Peyer's patch (tissue), 4 donors: ENCODE results near the gene CFAP20DC.

Source experiments
- CTCF ChIP-seq, 6 experiments: fragments of 450-650 bp in 4 of 6; fragments of 200-600 bp in 2 of 6; sonication (generic) in 1 of 6; IDR thresholded peaks; one replicate each; pipeline ENCODE4 v1.5.1; 2017 to 2019; ENCODE audit warnings: antibody characterized with exemption in 6 of 6, mild to moderate bottlenecking in 3 of 6, moderate library complexity in 1 of 6
- POLR2A ChIP-seq, 2 donors: fragments of 450-650 bp; IDR thresholded peaks; one replicate each; pipeline ENCODE4 v1.5.1; 2017; ENCODE audit warnings: antibody characterized with exemption in 2 of 2, mild to moderate bottlenecking in 2 of 2, moderate library complexity in 2 of 2

DNA sequence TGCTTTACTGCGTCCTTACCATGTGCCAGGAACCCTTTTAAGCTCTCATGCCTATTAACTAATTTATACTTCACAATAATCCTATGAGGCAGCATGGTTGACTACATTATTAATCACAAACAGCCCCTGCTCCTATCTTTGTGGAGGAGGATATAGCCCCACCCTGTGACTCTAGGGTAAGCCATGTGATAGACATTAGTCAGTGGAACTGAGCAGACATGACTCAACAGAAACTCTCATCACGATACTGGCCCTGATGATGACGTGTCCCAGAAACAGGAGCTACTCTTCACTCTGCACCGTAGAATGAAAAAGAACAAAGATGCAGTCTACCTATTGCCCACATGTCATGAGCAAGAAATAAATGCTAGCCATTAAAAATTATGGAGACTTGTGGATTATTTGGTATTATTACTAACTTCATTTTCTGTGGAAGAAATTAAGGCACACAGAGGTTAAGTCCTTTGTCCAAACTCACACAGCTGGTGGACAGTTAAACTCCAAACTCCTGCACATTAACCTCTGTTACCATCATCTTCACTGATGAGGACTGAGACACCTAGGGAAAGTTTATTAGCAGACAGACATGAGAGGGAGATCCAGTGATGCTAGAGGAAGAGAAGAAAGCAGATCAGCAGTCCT, 51.2 kb downstream of the CFAP20DC start:
- TF ChIP-seq POLR2A (IDR thresholded peaks at IDR 0.05) (no peak), CTCF (IDR thresholded peaks at IDR 0.05) (no peak)
